Body of pancreas (tissue), 4 donors: ENCODE data around the gene CAMK2D. TPM values are rescaled to one million over a fixed set of nuclear protein-coding genes. Genes with fewer than 3 reads are reported as not detected.

Experiments used
- ATAC-seq: fragments of 150-250 bp; one replicate; pipeline ENCODE4 v1.9.1; 2016
- DNase-seq, 4 donors: peaks; one replicate each; pipeline ENCODE4 v3.0.0-alpha.2; 2019
- H3K27ac ChIP-seq, 4 donors: fragments of 200-600 bp; sonication (generic); 1 replicate in 3 of 4; 2 replicates in 1 of 4; pipeline versions ENCODE4 v1.5.1 to v1.6.1; 2016 to 2019; ENCODE audit warnings: mild to moderate bottlenecking in 1 of 4, mixed read lengths in 1 of 4, moderate library complexity in 1 of 4
- H3K27me3 ChIP-seq, 2 donors: fragments of 200-600 bp; sonication (generic); one replicate each; pipeline ENCODE4 v1.6.0; 2016; ENCODE audit warnings: mild to moderate bottlenecking in 1 of 2
- H3K36me3 ChIP-seq, 2 donors: fragments of 200-600 bp; sonication (generic); replicated peaks in 1 of 2; 2 replicates each; pipeline ENCODE4 v1.5.1; 2016; ENCODE audit warnings: low read depth in 2 of 2; ENCODE audit not compliant: insufficient read depth in 1 of 2
- H3K4me1 ChIP-seq: fragments of 200-600 bp; sonication (generic); one replicate; pipeline ENCODE4 v1.6.0; 2016
- H3K4me3 ChIP-seq, 2 donors: fragments of 200-600 bp; sonication (generic); 1 replicate in 1 of 2; 2 replicates in 1 of 2; pipeline ENCODE4 v1.5.1; 2016 to 2019
- H3K9me3 ChIP-seq, 3 donors: fragments of 200-600 bp; sonication (generic); 1 replicate in 2 of 3; 2 replicates in 1 of 3; pipeline ENCODE4 v1.5.1; 2016
- POLR2A ChIP-seq, 3 donors: fragments of 450-650 bp; IDR thresholded peaks; one replicate each; pipeline ENCODE4 v1.6.1; 2016; ENCODE audit warnings: antibody characterized with exemption in 3 of 3, mild to moderate bottlenecking in 2 of 3
- WGBS, 2 donors: methylation state at CpG; one replicate each; pipeline ENCODE4 v1.1.5; 2017; 5-methylcytosine and 5-hydroxymethylcytosine counted together
- intact Hi-C: fragments of 100-400 bp; cut with DNase I; formaldehyde crosslinking; loops from one replicate; pipeline ENCODE4 v1.15.1; 2023
- total RNA-seq, 2 donors: library from RNA; depleted of rRNA; stranded (reverse); fragments of >200 nt; gene quantifications; one replicate each; pipeline ENCODE4 v1.1.0, GENCODE V29; 2016
- TF ChIP-seq, protein P1 (sequence below), 7 experiments: fragments of 450-650 bp in 4 of 7; fragments of 200-600 bp in 3 of 7; sonication (generic) in 3 of 7; IDR thresholded peaks; one replicate each; pipeline ENCODE4 v1.5.1; 2016 to 2019; ENCODE audit warnings: antibody characterized with exemption in 7 of 7

The CAMK2D gene
- total RNA-seq, 2 donors from 2014 or later, result 25.7 to 29.3 TPM

DNA sequence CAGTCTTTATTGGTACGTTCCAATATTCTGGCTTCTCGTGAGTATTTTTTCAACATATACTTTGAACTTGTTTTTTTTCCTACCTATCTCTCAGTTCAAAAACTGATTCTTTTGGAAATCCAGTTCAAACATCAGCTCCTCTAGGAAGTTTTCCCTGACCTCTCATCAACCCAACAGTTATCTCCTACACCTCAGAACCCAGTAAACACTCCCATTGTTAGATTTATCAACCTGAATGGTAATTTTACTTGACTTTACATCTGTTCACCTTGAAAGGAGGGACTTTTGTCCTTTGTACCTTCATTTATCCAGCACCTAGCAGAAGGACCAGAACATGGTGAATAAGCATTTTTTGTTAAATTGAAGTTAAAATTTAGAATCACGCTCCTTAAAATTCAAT is 13.6 kb downstream of the CAMK2D start:
- WGBS, 2 donors, result 92 to 98% methylated on average over 3 of the region's 3 CpGs
- H3K36me3 ChIP-seq, result no peaks in the 10 kb centered on the region
- H3K9me3 ChIP-seq, result no peaks in the 10 kb centered on the region
- H3K4me1 ChIP-seq, result no peaks in the 10 kb centered on the region
- TF ChIP-seq, protein P1, sequence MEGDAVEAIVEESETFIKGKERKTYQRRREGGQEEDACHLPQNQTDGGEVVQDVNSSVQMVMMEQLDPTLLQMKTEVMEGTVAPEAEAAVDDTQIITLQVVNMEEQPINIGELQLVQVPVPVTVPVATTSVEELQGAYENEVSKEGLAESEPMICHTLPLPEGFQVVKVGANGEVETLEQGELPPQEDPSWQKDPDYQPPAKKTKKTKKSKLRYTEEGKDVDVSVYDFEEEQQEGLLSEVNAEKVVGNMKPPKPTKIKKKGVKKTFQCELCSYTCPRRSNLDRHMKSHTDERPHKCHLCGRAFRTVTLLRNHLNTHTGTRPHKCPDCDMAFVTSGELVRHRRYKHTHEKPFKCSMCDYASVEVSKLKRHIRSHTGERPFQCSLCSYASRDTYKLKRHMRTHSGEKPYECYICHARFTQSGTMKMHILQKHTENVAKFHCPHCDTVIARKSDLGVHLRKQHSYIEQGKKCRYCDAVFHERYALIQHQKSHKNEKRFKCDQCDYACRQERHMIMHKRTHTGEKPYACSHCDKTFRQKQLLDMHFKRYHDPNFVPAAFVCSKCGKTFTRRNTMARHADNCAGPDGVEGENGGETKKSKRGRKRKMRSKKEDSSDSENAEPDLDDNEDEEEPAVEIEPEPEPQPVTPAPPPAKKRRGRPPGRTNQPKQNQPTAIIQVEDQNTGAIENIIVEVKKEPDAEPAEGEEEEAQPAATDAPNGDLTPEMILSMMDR (IDR thresholded peaks at IDR 0.05), result no peak
- no peak for TF ChIP-seq POLR2A (IDR thresholded peaks at IDR 0.05)
- H3K27ac ChIP-seq, result no peak overlapping the region
- H3K27me3 ChIP-seq, result no peaks in the 10 kb centered on the region
- DNase-seq, result no peak
- intact Hi-C loops, result no loop called here
- no peak for ATAC-seq
- no peak overlapping the region for H3K4me3 ChIP-seq

DNA sequence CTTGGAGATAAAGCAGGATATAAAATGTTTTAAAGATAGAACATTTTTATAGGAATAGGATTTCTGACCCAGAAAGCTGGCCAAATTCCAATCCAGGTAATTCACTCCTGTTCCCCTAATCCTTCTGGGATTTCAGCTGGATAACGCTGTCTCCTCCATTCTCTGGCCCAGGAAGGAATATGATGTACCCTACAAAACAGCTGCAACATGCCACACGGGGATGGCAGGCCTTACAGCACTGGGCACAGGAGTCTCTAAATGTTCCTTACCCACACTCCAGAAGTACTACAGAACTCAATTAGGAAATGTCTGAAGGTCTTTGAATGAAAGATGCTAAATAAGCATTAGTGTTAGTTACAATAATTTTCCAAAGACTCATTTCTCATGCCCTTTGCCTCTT is 15.8 kb downstream of the CAMK2D start:
- Histone ChIP-seq H3K27ac (no peak overlapping the region), H3K4me3 (no peak overlapping the region), H3K4me1 (no peaks in the 10 kb centered on the region), H3K9me3 (no peaks in the 10 kb centered on the region), H3K27me3 (no peaks in the 10 kb centered on the region), H3K36me3 (no peaks in the 10 kb centered on the region)
- ATAC-seq (no peak), DNase-seq (no peak)
- no peak for TF ChIP-seq POLR2A (IDR thresholded peaks at IDR 0.05)
- TF ChIP-seq, protein P1 (IDR thresholded peaks at IDR 0.05), result no peak
- intact Hi-C loops, result no loop called here
- 93 to 95% methylated on average over 2 of the region's 2 CpGs for WGBS, 2 donors

DNA sequence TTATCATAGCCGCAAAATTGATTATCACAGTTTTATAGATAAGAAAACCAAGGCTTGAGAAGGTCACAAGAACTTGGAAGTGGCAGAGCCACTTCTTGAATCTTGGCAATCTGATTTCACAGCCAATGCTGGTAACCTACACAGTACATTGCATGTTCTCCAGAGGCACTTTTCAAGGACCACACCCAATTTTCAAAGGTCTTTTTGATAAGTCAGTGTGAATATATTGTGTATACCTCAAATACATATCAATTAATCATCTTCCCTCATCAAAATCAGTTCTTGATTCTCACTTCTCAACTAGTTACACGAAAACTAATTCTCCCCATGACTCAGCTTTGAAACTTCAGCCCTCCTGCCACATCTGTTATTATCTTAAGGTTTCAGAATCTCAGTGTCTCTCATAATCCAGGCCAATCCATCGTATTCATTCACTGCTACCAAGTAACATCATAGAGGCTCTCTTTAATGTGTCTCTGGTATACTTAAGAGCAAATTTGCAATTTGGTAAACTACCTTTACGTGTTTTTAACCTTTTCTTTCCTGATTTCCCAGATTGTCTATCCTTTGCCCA is 16.8 kb downstream of the CAMK2D start:
- Histone ChIP-seq H3K9me3 (no peaks in the 10 kb centered on the region), H3K27ac (no peak overlapping the region), H3K36me3 (no peaks in the 10 kb centered on the region), H3K4me1 (no peaks in the 10 kb centered on the region), H3K4me3 (no peak overlapping the region), H3K27me3 (no peaks in the 10 kb centered on the region)
- TF ChIP-seq, protein P1 (IDR thresholded peaks at IDR 0.05), result no peak
- no peak for TF ChIP-seq POLR2A (IDR thresholded peaks at IDR 0.05)
- intact Hi-C loops, result no loop called here
- WGBS, 2 donors, result 81 to 82% methylated on average over 4 of the region's 4 CpGs
- DNase-seq, result no peak
- ATAC-seq, result no peak

DNA sequence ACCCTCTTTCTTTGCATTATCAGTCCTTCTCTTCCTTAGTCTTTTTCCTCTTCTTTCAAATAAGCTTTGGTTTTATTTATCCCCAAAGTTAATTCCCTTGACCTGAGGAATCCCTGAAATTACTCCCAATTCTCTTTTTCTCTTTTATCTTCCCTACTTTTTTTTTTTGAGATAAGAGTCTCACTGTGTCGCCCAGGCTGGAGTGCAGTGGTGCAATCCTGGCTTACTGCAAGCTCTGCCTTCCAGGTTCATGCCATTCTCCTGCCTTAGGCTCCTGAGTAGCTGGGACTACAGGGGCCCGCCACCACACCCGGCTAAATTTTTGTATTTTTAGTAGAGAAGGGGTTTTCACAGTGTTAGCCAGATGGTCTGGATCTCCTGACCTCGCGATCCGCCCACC is 17.8 kb downstream of the CAMK2D start:
- WGBS, 2 donors, result 82 to 91% methylated on average over 6 of the region's 6 CpGs
- no peak for ATAC-seq
- Histone ChIP-seq H3K9me3 (no peaks in the 10 kb centered on the region), H3K36me3 (no peaks in the 10 kb centered on the region), H3K4me1 (no peaks in the 10 kb centered on the region), H3K27me3 (no peaks in the 10 kb centered on the region), H3K4me3 (no peak overlapping the region), H3K27ac (no peak overlapping the region)
- TF ChIP-seq POLR2A (IDR thresholded peaks at IDR 0.05), result no peak
- TF ChIP-seq, protein P1 (IDR thresholded peaks at IDR 0.05), result no peak
- intact Hi-C loops, result no loop called here
- DNase-seq, result no peak

DNA sequence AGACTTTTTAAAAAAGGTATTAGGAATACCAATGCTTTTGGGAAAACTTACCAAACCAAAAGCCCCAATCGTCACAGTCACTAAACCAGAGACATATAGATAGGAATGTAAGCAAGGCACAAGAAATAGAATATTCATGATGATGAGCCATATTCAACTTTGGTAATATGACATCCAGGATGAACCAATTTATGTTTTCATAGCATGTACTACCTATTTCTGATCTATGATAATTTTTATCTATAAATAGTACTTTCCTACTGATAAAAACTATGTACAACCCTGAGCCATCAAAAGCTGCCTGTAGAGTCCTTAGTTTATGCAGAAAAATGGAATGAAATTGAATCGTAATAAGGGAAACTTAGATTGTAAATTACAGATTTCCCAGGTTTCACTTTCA is 18.9 kb downstream of the CAMK2D start:
- 87 to 97% methylated on average over 2 of the region's 2 CpGs for WGBS, 2 donors
- H3K4me3 ChIP-seq, result no peak overlapping the region
- no peaks in the 10 kb centered on the region for H3K9me3 ChIP-seq
- no peak for DNase-seq
- H3K27me3 ChIP-seq, result no peaks in the 10 kb centered on the region
- no peaks in the 10 kb centered on the region for H3K4me1 ChIP-seq
- no peak for TF ChIP-seq POLR2A (IDR thresholded peaks at IDR 0.05)
- TF ChIP-seq, protein P1 (IDR thresholded peaks at IDR 0.05), result no peak
- ATAC-seq, result no peak
- no peak overlapping the region for H3K27ac ChIP-seq
- no peaks in the 10 kb centered on the region for H3K36me3 ChIP-seq
- intact Hi-C loops, result no loop called here
